Ovary (tissue), 9 donors: Measurements from ENCODE around the gene TNK1. TPM values are rescaled to one million over a fixed set of nuclear protein-coding genes. Genes with fewer than 3 reads are reported as not detected.
A peak's percentile ranks its signal among the peaks of the same experiment; 100 is the strongest.

Source experiments
- DNase-seq, 5 donors: peaks; one replicate each; pipeline ENCODE4 v3.0.0-alpha.2; 2019 to 2020
- H3K27ac ChIP-seq, 2 donors: fragments of 200-600 bp; one replicate each; pipeline versions ENCODE4 v1.5.1 to v1.8.0; 2019 to 2022
- H3K27me3 ChIP-seq: fragments of 200-600 bp; one replicate; pipeline ENCODE4 v1.8.0; 2022
- H3K36me3 ChIP-seq: fragments of 200-600 bp; sonication (generic); one replicate; pipeline ENCODE4 v1.5.1; 2019
- H3K4me1 ChIP-seq: one replicate; pipeline ENCODE4 v1.8.1; 2013; ENCODE audit warnings: mild to moderate bottlenecking, moderate library complexity; ENCODE audit not compliant: insufficient read depth
- H3K4me3 ChIP-seq: fragments of 200-600 bp; sonication (generic); one replicate; pipeline ENCODE4 v1.5.1; 2017
- H3K9me3 ChIP-seq, 2 donors: fragments of 200-600 bp in 1 of 2; sonication (generic) in 1 of 2; one replicate each; pipeline versions ENCODE4 v1.5.1 to v1.8.1; 2013 to 2019; ENCODE audit warnings: mild to moderate bottlenecking in 1 of 2, moderate library complexity in 1 of 2
- EP300 ChIP-seq: sonication (generic); formaldehyde crosslinking; IDR thresholded peaks from one replicate; pipeline ENCODE4 v1.6.1; 2017; ENCODE audit warnings: antibody characterized with exemption
- POLR2A ChIP-seq: fragments of 450-650 bp; IDR thresholded peaks from one replicate; pipeline ENCODE4 v1.6.1; 2017; ENCODE audit warnings: antibody characterized with exemption, mild to moderate bottlenecking, moderate library complexity
- WGBS, 3 donors: extraction: QIAGEN DNeasy Blood & Tissue Kit in 1 of 3; methylation state at CpG; one replicate each; pipeline versions ENCODE4 v1.1.5 to v1.1.7; 2013 to 2017; 5-methylcytosine and 5-hydroxymethylcytosine counted together
- intact Hi-C, 4 donors: fragments of 100-400 bp; cut with DNase I; formaldehyde crosslinking; loops; one replicate each; pipeline versions ENCODE4 v1.11.0 to v1.15.1; 2022 to 2023
- polyA plus RNA-seq, 2 donors: library from polyadenylated mRNA; stranded (reverse); fragments of 200-250 nt in 1 of 2; fragments of 350-450 nt in 1 of 2; fragmentation: Illumina TruSeq in 1 of 2; extraction: RNeasy Lipid Tissue Mini Kit (QIAGEN cat#74804) in 1 of 2; gene quantifications; one replicate each; pipeline ENCODE4 v1.2.3, GENCODE V29; 2013 to 2014
- total RNA-seq, 7 donors: library from RNA; depleted of rRNA in 2 of 7; stranded (reverse); fragments of >200 nt in 2 of 7; fragmentation: NEBNext Ultra II Directional in 3 of 7; extraction: Animal tissue kit (Norgen Biotek cat#: 25700) in 3 of 7; gene quantifications; one replicate each; pipeline versions ENCODE4 v1.1.0 to v1.2.4, GENCODE V29; 2016 to 2023
- TF ChIP-seq, protein P1 (sequence below), 3 donors: fragments of 450-650 bp in 2 of 3; fragments of 200-600 bp in 1 of 3; IDR thresholded peaks; one replicate each; pipeline versions ENCODE4 v1.5.1 to v1.8.0; 2016 to 2022; ENCODE audit warnings: antibody characterized with exemption in 3 of 3, mild to moderate bottlenecking in 1 of 3
- donor health status: DM: no; HTN: no; CAD: no; lungs with moderate emphysema.
- donor health status: DM: no; HTN: no; CAD: no.
- donor health status: Bipolar disorder and iron deficiency.
- donor health status: DM: yes; HTN: yes; CAD: no.
- donor health status: DM: no; HTN: no; CAD: no.
- donor health status: DM: yes; HTN: yes; CAD: no.

The TNK1 gene
- total and polyA plus RNA-seq, 9 donors = 0.85 to 8.3 (median 5.7) TPM

- intact Hi-C loops = loop anchor here in 2 of 4 donors (10.0 kb wide), 1 partner anchor 83 kb away; the partner anchor contains the start of genes KCTD11 (in 2 of the 2) and TMEM95 (in 2 of the 2)
- H3K4me1 ChIP-seq = peaks cover 4% of the 10 kb centered on the region
- H3K4me3 ChIP-seq = peak overlapping the region; percentile 9
- no peak overlapping the region for H3K27ac ChIP-seq
- peak in 1 of 5 donors; percentile 55 for DNase-seq
- H3K9me3 ChIP-seq = no peaks in the 10 kb centered on the region
- WGBS, 3 donors = 13 to 40% (median 22%) methylated on average over 14 to 31 of the region's 31 CpGs
- no peaks in the 10 kb centered on the region for H3K27me3 ChIP-seq
- TF ChIP-seq, protein P1, sequence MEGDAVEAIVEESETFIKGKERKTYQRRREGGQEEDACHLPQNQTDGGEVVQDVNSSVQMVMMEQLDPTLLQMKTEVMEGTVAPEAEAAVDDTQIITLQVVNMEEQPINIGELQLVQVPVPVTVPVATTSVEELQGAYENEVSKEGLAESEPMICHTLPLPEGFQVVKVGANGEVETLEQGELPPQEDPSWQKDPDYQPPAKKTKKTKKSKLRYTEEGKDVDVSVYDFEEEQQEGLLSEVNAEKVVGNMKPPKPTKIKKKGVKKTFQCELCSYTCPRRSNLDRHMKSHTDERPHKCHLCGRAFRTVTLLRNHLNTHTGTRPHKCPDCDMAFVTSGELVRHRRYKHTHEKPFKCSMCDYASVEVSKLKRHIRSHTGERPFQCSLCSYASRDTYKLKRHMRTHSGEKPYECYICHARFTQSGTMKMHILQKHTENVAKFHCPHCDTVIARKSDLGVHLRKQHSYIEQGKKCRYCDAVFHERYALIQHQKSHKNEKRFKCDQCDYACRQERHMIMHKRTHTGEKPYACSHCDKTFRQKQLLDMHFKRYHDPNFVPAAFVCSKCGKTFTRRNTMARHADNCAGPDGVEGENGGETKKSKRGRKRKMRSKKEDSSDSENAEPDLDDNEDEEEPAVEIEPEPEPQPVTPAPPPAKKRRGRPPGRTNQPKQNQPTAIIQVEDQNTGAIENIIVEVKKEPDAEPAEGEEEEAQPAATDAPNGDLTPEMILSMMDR (IDR thresholded peaks at IDR 0.05) = no peak
- TF ChIP-seq EP300 = no peak
- no peak for TF ChIP-seq POLR2A
- H3K36me3 ChIP-seq = no peaks in the 10 kb centered on the region
These were observed 56.5 kb downstream of the TNK1 start for GRCh38 chr17:7437369-7437863.

- intact Hi-C loops = loop anchor here in 2 of 4 donors (10.0 kb wide), 1 partner anchor 83 kb away; the partner anchor contains the start of genes KCTD11 (in 2 of the 2) and TMEM95 (in 2 of the 2)
- Histone ChIP-seq H3K9me3 (no peaks in the 10 kb centered on the region), H3K27ac (no peak overlapping the region), H3K36me3 (no peaks in the 10 kb centered on the region), H3K27me3 (no peaks in the 10 kb centered on the region), H3K4me1 (peaks cover 4% of the 10 kb centered on the region), H3K4me3 (no peak overlapping the region)
- WGBS, 3 donors = 5 to 15% (median 10%) methylated on average over 46 to 48 of the region's 48 CpGs
- peak in 2 of 5 donors; percentile 52 to 62 for DNase-seq
- TF ChIP-seq EP300 = no peak
- TF ChIP-seq, protein P1 (IDR thresholded peaks at IDR 0.05) = no peak
- TF ChIP-seq POLR2A = no peak
These were observed 57.2 kb downstream of the TNK1 start for GRCh38 chr17:7437950-7438614.

DNA sequence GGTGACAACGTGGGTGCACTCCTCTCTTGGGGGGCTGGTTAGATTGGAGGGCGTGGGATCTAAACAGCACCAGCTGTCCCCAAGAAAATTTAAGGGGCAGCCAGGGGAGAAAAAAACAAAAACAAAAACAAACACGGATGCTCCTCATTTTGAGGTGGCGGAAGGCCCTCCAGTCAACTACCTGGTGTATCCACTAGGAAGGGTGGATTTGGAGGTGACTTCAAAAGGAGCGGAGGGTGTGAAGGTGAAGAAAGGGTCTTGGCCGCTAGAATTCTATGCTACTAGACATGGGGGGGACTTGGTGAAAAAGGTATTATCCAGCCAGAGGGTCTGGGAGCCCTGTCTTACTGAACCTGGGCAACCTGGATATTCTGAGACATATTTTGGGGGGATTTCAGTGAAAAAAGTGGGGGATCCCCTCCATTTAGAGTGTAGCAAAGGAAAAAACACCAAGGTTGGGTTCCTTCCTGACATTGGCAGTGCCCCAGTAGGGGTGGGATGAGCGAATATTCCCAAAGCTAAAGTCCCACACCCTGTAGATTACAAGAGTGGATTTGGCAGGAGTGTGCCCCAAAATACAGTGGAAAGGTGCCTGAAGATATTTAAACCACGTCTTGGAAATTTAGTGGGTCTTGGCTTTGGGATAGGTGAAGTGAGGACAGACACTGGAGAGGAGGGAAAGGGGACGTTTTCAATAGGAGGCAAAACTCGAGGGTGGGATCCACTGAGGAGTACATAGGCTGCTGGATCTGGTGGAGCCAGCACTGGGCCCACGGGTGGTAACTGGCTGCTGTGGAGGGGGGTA is 58.0 kb downstream of the TNK1 start:
- Histone ChIP-seq H3K4me3 (no peak overlapping the region), H3K36me3 (no peaks in the 10 kb centered on the region), H3K9me3 (no peaks in the 10 kb centered on the region), H3K4me1 (peaks cover 4% of the 10 kb centered on the region), H3K27ac (no peak overlapping the region), H3K27me3 (no peaks in the 10 kb centered on the region)
- TF ChIP-seq POLR2A = no peak
- no peak for TF ChIP-seq EP300
- TF ChIP-seq, protein P1 (IDR thresholded peaks at IDR 0.05) = no peak
- intact Hi-C loops = loop anchor here in 2 of 4 donors (1.0 to 10.0 kb wide), 2 partner anchors 20 to 84 kb away; partner anchors contain the start of genes KCTD11 (in 2 of the 2) and TMEM95 (in 2 of the 2)
- WGBS, 3 donors = 44 to 49% (median 48%) methylated on average over 11 of the region's 11 CpGs
- no peak for DNase-seq

Other genes with a start within 250 kb of the TNK1 start
Only the 30 nearest of the 38 such genes appear.
- gene DLG4, start 161.3 kb upstream of the TNK1 start, total RNA-seq = 10 to 100 TPM; 11.0 to 67.7 (median 34.5) TPM
- 10 to 100 TPM; 25.1 to 27.8 TPM for gene DLG4, start 161.3 kb upstream of the TNK1 start, polyA plus RNA-seq
- gene ACADVL, start 161.2 kb upstream of the TNK1 start, total RNA-seq = 100 to 1,000 TPM; 303 to 638 (median 374) TPM
- 100 to 1,000 TPM; 277 to 381 TPM for gene ACADVL, start 161.2 kb upstream of the TNK1 start, polyA plus RNA-seq
- 10 to 100 TPM; 36.9 to 80.6 (median 61.3) TPM for gene DVL2, start 146.6 kb upstream of the TNK1 start, total RNA-seq
- gene DVL2, start 146.6 kb upstream of the TNK1 start, polyA plus RNA-seq = 10 to 100 TPM in 1 of 2 donors, 1 to 10 TPM in 1; 8.2 to 49.0 TPM
- 10 to 100 TPM; 19.4 to 57.7 (median 41.0) TPM for gene PHF23, start 141.6 kb upstream of the TNK1 start, total RNA-seq
- 10 to 100 TPM; 23.3 to 42.5 TPM for gene PHF23, start 141.6 kb upstream of the TNK1 start, polyA plus RNA-seq
- gene GABARAP, start 138.6 kb upstream of the TNK1 start, total RNA-seq = 1,000 to 10,000 TPM in 1 of 7 donors, 100 to 1,000 TPM in 6; 526 to 1,303 (median 619) TPM
- gene GABARAP, start 138.6 kb upstream of the TNK1 start, polyA plus RNA-seq = 1,000 to 10,000 TPM in 1 of 2 donors, 100 to 1,000 TPM in 1; 763 to 1,518 TPM
- gene CTDNEP1, start 129.4 kb upstream of the TNK1 start, total RNA-seq = 100 to 1,000 TPM in 5 of 7 donors, 10 to 100 TPM in 2; 42.3 to 136 (median 123) TPM
- gene CTDNEP1, start 129.4 kb upstream of the TNK1 start, polyA plus RNA-seq = 100 to 1,000 TPM in 1 of 2 donors, 10 to 100 TPM in 1; 82.5 to 256 TPM
- gene ELP5, start 128.9 kb upstream of the TNK1 start, total RNA-seq = 10 to 100 TPM; 18.7 to 55.7 (median 40.6) TPM
- 10 to 100 TPM; 35.1 to 56.0 TPM for gene ELP5, start 128.9 kb upstream of the TNK1 start, polyA plus RNA-seq
- gene CLDN7, start 118.6 kb upstream of the TNK1 start, total RNA-seq = 100 to 1,000 TPM in 1 of 7 donors, 1 to 10 TPM in 4, under 1 TPM in 1, not detected in 1; 0.53 to 102 (median 6.3) TPM
- 1 to 10 TPM in 1 of 2 donors, under 1 TPM in 1; 0.27 to 1.1 TPM for gene CLDN7, start 118.6 kb upstream of the TNK1 start, polyA plus RNA-seq
- gene SLC2A4, start 99.4 kb upstream of the TNK1 start, total RNA-seq = 1 to 10 TPM in 6 of 7 donors, under 1 TPM in 1; 0.83 to 9.8 (median 2.3) TPM
- gene SLC2A4, start 99.4 kb upstream of the TNK1 start, polyA plus RNA-seq = 1 to 10 TPM; 3.4 to 4.1 TPM
- 1 to 10 TPM in 2 of 7 donors, under 1 TPM in 2, not detected in 3; 0.30 to 1.8 (median 0.98) TPM for gene YBX2, start 86.5 kb upstream of the TNK1 start, total RNA-seq
- gene YBX2, start 86.5 kb upstream of the TNK1 start, polyA plus RNA-seq = under 1 TPM; 0.33 to 0.80 TPM
- 100 to 1,000 TPM in 5 of 7 donors, 10 to 100 TPM in 2; 55.9 to 302 (median 229) TPM for gene EIF5A, start 73.5 kb upstream of the TNK1 start, total RNA-seq
- gene EIF5A, start 73.5 kb upstream of the TNK1 start, polyA plus RNA-seq = 100 to 1,000 TPM; 182 to 258 TPM
- 10 to 100 TPM; 53.1 to 76.5 (median 59.3) TPM for gene GPS2, start 65.7 kb upstream of the TNK1 start, total RNA-seq
- 100 to 1,000 TPM in 1 of 2 donors, 10 to 100 TPM in 1; 62.2 to 103 TPM for gene GPS2, start 65.7 kb upstream of the TNK1 start, polyA plus RNA-seq
- 10 to 100 TPM; 11.2 to 48.0 (median 41.6) TPM for gene NEURL4, start 51.8 kb upstream of the TNK1 start, total RNA-seq
- 10 to 100 TPM in 1 of 2 donors, 1 to 10 TPM in 1; 9.6 to 32.8 TPM for gene NEURL4, start 51.8 kb upstream of the TNK1 start, polyA plus RNA-seq
- gene ACAP1, start 44.6 kb upstream of the TNK1 start, total RNA-seq = 1 to 10 TPM; 1.9 to 9.4 (median 5.5) TPM
- gene ACAP1, start 44.6 kb upstream of the TNK1 start, polyA plus RNA-seq = 1 to 10 TPM; 2.2 to 5.8 TPM
- gene KCTD11, start 28.9 kb upstream of the TNK1 start, total RNA-seq = 10 to 100 TPM in 5 of 7 donors, 1 to 10 TPM in 2; 5.1 to 12.9 (median 10.5) TPM
- 10 to 100 TPM; 10.4 to 12.5 TPM for gene KCTD11, start 28.9 kb upstream of the TNK1 start, polyA plus RNA-seq
- not detected for gene TMEM95, start 25.9 kb upstream of the TNK1 start, total RNA-seq
- gene TMEM95, start 25.9 kb upstream of the TNK1 start, polyA plus RNA-seq = not detected
- gene PLSCR3, start 13.4 kb downstream of the TNK1 start, total RNA-seq = 10 to 100 TPM; 11.0 to 52.4 (median 33.8) TPM
- gene PLSCR3, start 13.4 kb downstream of the TNK1 start, polyA plus RNA-seq = 10 to 100 TPM in 1 of 2 donors, 1 to 10 TPM in 1; 7.1 to 40.9 TPM
- 100 to 1,000 TPM in 2 of 7 donors, 10 to 100 TPM in 5; 57.0 to 133 (median 85.2) TPM for gene TMEM256, start 23.0 kb downstream of the TNK1 start, total RNA-seq
- 100 to 1,000 TPM in 1 of 2 donors, 10 to 100 TPM in 1; 44.0 to 128 TPM for gene TMEM256, start 23.0 kb downstream of the TNK1 start, polyA plus RNA-seq
- 10 to 100 TPM; 11.4 to 76.2 (median 53.9) TPM for gene NLGN2, start 26.8 kb downstream of the TNK1 start, total RNA-seq
- 10 to 100 TPM; 16.9 to 30.2 TPM for gene NLGN2, start 26.8 kb downstream of the TNK1 start, polyA plus RNA-seq
- gene SPEM1, start 39.2 kb downstream of the TNK1 start, total RNA-seq = not detected
- not detected for gene SPEM1, start 39.2 kb downstream of the TNK1 start, polyA plus RNA-seq
- not detected for gene SPEM2, start 44.5 kb downstream of the TNK1 start, total RNA-seq
- not detected for gene SPEM2, start 44.5 kb downstream of the TNK1 start, polyA plus RNA-seq
- gene SPEM3, start 47.8 kb downstream of the TNK1 start, total RNA-seq = not detected
- not detected for gene SPEM3, start 47.8 kb downstream of the TNK1 start, polyA plus RNA-seq
- gene TMEM102, start 54.3 kb downstream of the TNK1 start, total RNA-seq = 1 to 10 TPM in 5 of 7 donors, under 1 TPM in 2; 0.43 to 8.3 (median 1.5) TPM
- gene TMEM102, start 54.3 kb downstream of the TNK1 start, polyA plus RNA-seq = 1 to 10 TPM in 1 of 2 donors, under 1 TPM in 1; 0.61 to 1.2 TPM
- 1 to 10 TPM in 2 of 7 donors, under 1 TPM in 5; 0.10 to 4.2 (median 0.61) TPM for gene FGF11, start 58.4 kb downstream of the TNK1 start, total RNA-seq
- 1 to 10 TPM in 1 of 2 donors, under 1 TPM in 1; 0.25 to 5.1 TPM for gene FGF11, start 58.4 kb downstream of the TNK1 start, polyA plus RNA-seq
- 10 to 100 TPM in 2 of 7 donors, 1 to 10 TPM in 5; 3.2 to 13.5 (median 7.6) TPM for gene CHRNB1, start 64.0 kb downstream of the TNK1 start, total RNA-seq
- gene CHRNB1, start 64.0 kb downstream of the TNK1 start, polyA plus RNA-seq = 1 to 10 TPM; 5.9 to 7.8 TPM
- 100 to 1,000 TPM in 3 of 7 donors, 10 to 100 TPM in 4; 39.3 to 123 (median 85.5) TPM for gene ZBTB4, start 98.5 kb downstream of the TNK1 start, total RNA-seq
- 10 to 100 TPM; 53.8 to 84.5 TPM for gene ZBTB4, start 98.5 kb downstream of the TNK1 start, polyA plus RNA-seq
- not detected for gene SLC35G6, start 100.4 kb downstream of the TNK1 start, total RNA-seq
- not detected for gene SLC35G6, start 100.4 kb downstream of the TNK1 start, polyA plus RNA-seq
- 100 to 1,000 TPM in 2 of 7 donors, 10 to 100 TPM in 5; 39.5 to 110 (median 88.2) TPM for gene POLR2A, start 103.3 kb downstream of the TNK1 start, total RNA-seq
- 10 to 100 TPM; 26.7 to 74.5 TPM for gene POLR2A, start 103.3 kb downstream of the TNK1 start, polyA plus RNA-seq
- gene TNFSF12, start 168.0 kb downstream of the TNK1 start, total RNA-seq = 10 to 100 TPM; 37.3 to 78.3 (median 59.6) TPM
- 10 to 100 TPM; 26.6 to 70.1 TPM for gene TNFSF12, start 168.0 kb downstream of the TNK1 start, polyA plus RNA-seq
- gene TNFSF13, start 177.7 kb downstream of the TNK1 start, total RNA-seq = 10 to 100 TPM; 10.4 to 38.8 (median 21.7) TPM
- 10 to 100 TPM; 16.9 to 33.1 TPM for gene TNFSF13, start 177.7 kb downstream of the TNK1 start, polyA plus RNA-seq